ENCODE data around the gene PLIN5.

DNA sequence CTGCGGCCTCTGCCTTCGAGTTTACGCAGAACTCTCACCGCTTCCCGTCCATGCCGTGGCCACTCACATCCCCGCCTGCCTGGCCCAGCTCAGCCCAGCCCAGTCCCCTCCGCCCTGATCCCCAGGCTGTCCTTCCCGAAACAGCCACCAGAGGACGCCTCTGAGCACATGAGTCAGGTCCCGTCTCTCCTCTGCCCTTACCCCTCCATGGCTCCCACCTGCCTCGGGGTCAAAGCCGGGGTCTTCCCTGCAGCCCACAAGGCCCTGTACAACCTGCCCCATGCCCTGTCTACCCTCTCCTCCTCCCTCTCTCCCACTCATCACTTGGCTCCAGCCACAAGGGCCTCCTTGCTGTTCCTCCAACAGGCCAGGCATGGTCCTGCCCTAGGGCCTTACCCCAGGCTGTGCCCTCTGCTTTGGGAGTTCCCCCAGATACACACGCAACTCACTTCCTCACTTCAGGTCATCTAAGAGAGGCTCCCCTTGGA lies 32.6 kb upstream of the PLIN5 start:
- TF ChIP-seq POLR2A (IDR thresholded peaks at IDR 0.05; ENCODE audit: low read depth, low read length) = no peak
- TF ChIP-seq MYC (IDR thresholded peaks at IDR 0.05; ENCODE audit: insufficient read depth, insufficient read length, insufficient replicate concordance, low read length, severe bottlenecking) = no peak
- no peak for TF ChIP-seq POLR2AphosphoS5 (IDR thresholded peaks at IDR 0.05; ENCODE audit: low read length)
- TF ChIP-seq, protein P1, sequence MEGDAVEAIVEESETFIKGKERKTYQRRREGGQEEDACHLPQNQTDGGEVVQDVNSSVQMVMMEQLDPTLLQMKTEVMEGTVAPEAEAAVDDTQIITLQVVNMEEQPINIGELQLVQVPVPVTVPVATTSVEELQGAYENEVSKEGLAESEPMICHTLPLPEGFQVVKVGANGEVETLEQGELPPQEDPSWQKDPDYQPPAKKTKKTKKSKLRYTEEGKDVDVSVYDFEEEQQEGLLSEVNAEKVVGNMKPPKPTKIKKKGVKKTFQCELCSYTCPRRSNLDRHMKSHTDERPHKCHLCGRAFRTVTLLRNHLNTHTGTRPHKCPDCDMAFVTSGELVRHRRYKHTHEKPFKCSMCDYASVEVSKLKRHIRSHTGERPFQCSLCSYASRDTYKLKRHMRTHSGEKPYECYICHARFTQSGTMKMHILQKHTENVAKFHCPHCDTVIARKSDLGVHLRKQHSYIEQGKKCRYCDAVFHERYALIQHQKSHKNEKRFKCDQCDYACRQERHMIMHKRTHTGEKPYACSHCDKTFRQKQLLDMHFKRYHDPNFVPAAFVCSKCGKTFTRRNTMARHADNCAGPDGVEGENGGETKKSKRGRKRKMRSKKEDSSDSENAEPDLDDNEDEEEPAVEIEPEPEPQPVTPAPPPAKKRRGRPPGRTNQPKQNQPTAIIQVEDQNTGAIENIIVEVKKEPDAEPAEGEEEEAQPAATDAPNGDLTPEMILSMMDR (IDR thresholded peaks at IDR 0.05 in 2 of 3, conservative IDR thresholded peaks at IDR 0.05 in 1 of 3; ENCODE audit: control insufficient read depth in 2 of 3, extremely low read depth in 1 of 3, insufficient read depth in 1 of 3, low read depth in 3 of 3, low read length in 3 of 3) = peak; percentile 57 to 90 (median 70)
- peak; percentile 48; the same call in 1 of the 2 replicates for TF ChIP-seq SMC3 (IDR thresholded peaks at IDR 0.05; ENCODE audit: borderline replicate concordance, low read length)
- no peak for TF ChIP-seq SUZ12 (IDR thresholded peaks at IDR 0.05; ENCODE audit: unreplicated experiment)
- no peak for TF ChIP-seq SP1 (IDR thresholded peaks at IDR 0.05; ENCODE audit: low read depth, low read length)
- TF ChIP-seq BHLHE40 (IDR thresholded peaks at IDR 0.05; ENCODE audit: borderline replicate concordance in 1 of 2, low read depth in 2 of 2, low read length in 1 of 2) = no peak
- TF ChIP-seq BACH1 (IDR thresholded peaks at IDR 0.05; ENCODE audit: borderline replicate concordance) = no peak
- TF ChIP-seq HDGF (IDR thresholded peaks at IDR 0.05) = peak; percentile 24; the same call in 1 of the 2 replicates
- no peak for TF ChIP-seq ATF2 (IDR thresholded peaks at IDR 0.05; ENCODE audit: low read length)
- 0 out of 2 replicates have a peak, but pooled peaks have one; percentile 16 for TF ChIP-seq RAD21 (IDR thresholded peaks at IDR 0.05; ENCODE audit: insufficient read depth, low read depth, low read length)
